ENCODE results near the gene BACH2.
"Not testable (repeated sequence)": the region's sequence is repeated elsewhere in the genome, so short reads cannot be mapped to it uniquely, and the experiment has no call there.

BACH2 gene

DNA sequence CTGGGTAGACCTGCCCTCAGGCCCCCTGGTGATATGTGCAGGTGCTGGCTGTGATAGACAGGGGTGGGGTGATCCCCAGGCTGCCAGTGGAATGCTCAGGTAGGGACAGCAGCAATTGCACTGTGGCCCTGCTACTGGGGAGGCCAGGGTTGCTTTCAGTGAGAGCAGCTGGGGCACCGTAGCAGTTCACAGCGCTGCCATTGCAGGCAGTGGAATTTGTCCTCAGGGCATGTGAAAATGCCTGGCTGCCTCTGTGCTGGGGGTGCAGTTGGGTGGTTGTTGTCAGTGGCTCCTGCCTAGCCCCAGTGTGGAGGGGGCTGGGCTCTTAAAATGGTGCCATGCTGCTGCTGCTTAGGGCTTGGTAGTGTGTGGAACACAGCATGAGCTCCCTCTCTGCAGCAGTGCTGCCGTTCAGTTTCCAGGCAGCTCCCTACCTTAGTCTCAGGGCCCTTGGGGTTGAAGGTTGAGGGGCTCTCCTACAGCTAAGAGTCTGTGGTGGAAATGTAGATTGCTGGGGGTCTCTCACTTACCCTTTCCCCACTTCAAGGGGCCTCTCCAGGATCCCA is 378.8 kb downstream of the BACH2 start:
- DNase-seq (ENCODE audit: low spot score) = no peak
- TF ChIP-seq, protein P1, sequence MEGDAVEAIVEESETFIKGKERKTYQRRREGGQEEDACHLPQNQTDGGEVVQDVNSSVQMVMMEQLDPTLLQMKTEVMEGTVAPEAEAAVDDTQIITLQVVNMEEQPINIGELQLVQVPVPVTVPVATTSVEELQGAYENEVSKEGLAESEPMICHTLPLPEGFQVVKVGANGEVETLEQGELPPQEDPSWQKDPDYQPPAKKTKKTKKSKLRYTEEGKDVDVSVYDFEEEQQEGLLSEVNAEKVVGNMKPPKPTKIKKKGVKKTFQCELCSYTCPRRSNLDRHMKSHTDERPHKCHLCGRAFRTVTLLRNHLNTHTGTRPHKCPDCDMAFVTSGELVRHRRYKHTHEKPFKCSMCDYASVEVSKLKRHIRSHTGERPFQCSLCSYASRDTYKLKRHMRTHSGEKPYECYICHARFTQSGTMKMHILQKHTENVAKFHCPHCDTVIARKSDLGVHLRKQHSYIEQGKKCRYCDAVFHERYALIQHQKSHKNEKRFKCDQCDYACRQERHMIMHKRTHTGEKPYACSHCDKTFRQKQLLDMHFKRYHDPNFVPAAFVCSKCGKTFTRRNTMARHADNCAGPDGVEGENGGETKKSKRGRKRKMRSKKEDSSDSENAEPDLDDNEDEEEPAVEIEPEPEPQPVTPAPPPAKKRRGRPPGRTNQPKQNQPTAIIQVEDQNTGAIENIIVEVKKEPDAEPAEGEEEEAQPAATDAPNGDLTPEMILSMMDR (IDR thresholded peaks at IDR 0.05; ENCODE audit: extremely low read depth, insufficient read depth, missing control alignments) = no peak
- in situ Hi-C loops (cut with MboI; ENCODE audit: low pct_unique_long_range_greater_than_20kb, low sequenced_read_pairs, unreplicated experiment) = no loop called here

DNA sequence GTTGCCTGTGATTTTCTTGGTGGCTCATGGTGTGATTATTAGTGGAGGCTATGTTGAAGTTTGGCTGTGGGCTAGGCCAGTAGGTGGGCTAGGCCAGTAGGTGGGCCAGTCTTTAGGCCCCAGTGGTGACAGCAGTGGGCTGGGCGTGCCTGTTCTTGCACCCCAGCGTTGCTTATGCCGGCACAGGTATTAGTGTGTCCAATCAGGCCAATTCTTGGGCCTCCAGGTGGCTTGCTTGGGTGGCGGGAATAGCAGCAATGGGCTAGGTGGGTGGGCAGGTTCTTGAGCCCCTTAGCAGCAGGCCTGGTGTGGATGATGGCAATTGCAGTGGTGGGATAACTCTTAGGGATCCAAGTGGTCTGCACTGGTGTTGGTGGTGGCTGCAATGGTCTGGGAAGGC is 379.4 kb downstream of the BACH2 start:
- TF ChIP-seq, protein P1 (IDR thresholded peaks at IDR 0.05; ENCODE audit: extremely low read depth, insufficient read depth, missing control alignments) = no peak
- in situ Hi-C loops (cut with MboI; ENCODE audit: low pct_unique_long_range_greater_than_20kb, low sequenced_read_pairs, unreplicated experiment) = no loop called here
- DNase-seq (ENCODE audit: low spot score) = no peak

DNA sequence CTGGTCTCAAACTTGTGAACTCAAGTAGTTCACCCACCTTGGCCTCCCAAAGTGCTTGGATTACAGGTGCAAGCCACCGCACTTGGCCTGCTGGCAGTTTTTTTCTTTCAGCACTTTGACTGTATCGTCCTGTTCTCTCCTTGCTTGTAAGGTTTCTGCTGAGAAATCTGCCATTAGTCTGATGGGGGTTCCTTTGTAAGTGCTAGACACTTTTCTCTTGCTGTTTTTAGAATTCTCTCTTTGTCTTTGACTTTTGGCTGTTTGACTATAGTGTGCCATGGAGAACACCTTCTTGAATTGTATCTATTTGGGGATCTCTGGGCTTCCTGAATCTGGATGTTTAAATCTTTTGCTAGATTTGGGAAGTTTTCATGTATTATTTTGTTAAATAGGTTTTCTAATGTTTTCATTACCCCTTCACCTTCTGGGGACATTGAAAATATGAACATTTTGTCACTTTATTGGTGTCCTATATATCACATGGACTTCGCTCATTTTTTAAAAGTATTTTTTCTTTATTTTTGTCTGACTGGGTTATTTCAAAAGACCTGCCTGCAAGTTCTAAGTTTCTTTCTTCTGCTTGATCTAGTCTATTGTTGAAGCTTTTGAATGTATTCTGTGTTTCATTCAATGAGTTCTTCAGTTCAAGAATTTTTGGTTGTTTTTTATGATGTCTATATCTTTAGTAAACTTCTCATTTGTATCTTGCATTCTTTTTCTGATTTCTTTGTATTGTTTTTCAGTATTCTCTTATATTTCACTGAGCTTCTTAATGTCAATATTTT is 380.3 kb downstream of the BACH2 start:
- no peak for DNase-seq (ENCODE audit: low spot score)
- TF ChIP-seq, protein P1 (IDR thresholded peaks at IDR 0.05; ENCODE audit: extremely low read depth, insufficient read depth, missing control alignments) = no peak
- in situ Hi-C loops (cut with MboI; ENCODE audit: low pct_unique_long_range_greater_than_20kb, low sequenced_read_pairs, unreplicated experiment) = no loop called here

DNA sequence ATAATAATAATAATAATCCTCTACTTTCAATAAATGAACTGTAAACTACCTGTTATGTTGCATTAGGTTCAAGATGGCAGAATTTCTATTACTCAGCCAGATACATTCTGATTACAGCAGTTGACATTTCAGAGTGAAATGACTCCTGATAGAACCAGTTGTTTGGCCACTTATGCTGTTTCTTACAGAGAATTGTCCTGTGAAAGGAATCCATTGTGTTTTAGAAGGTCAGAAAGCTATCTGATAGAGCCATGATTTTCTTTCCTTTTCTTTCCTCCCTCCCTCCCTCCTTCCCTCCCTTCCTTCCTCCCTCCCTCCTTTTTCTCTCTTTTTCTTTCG is 385.8 kb downstream of the BACH2 start:
- in situ Hi-C loops (cut with MboI; ENCODE audit: low pct_unique_long_range_greater_than_20kb, low sequenced_read_pairs, unreplicated experiment) = no loop called here
- TF ChIP-seq, protein P1 (IDR thresholded peaks at IDR 0.05; ENCODE audit: extremely low read depth, insufficient read depth, missing control alignments) = no peak
- no peak for DNase-seq (ENCODE audit: low spot score)

DNA sequence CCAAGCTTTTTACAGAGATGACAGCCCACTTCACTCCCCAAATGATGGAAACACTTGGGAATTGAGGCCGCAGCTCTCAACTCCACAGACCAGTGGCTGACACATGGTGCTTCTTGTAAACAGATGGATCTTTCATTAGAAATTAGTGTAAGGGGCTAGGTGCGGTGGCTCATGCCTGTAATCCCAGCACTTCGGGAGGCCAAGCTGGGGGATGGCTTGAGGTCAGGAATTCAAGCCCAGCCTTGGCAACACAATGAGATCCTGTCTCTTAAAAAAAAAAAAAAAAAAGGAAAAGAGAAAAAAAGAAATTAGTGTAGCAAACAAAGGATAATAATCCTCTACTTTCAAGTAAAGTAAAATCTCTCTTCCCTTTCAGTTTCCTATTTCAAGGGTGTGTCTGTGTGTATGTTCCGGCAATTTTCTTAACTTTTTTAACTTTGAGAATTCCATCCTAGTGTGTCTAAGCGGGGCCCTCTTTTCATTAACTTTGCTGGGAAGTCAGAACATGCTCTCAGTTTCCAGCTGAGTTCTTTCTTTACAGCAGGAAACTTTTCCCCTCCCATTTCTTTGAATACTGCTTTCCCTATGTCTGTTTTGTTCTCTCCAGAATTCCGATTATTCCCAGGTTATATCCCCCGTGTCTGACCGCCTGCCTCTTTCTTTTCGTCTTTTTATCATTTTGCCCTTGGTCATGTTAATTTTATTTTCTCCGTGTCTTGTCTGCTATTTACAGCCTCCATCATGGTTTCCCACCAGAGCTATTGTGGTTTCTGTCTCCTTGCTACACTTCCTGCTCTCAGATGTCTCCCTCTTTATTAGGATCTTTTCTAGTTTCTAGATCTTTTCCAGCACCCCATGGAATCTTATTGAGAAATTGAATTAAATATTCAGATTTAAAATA is 386.4 kb downstream of the BACH2 start:
- DNase-seq (ENCODE audit: low spot score); in situ Hi-C loops (cut with MboI; ENCODE audit: low pct_unique_long_range_greater_than_20kb, low sequenced_read_pairs, unreplicated experiment): not testable (repeated sequence)

DNA sequence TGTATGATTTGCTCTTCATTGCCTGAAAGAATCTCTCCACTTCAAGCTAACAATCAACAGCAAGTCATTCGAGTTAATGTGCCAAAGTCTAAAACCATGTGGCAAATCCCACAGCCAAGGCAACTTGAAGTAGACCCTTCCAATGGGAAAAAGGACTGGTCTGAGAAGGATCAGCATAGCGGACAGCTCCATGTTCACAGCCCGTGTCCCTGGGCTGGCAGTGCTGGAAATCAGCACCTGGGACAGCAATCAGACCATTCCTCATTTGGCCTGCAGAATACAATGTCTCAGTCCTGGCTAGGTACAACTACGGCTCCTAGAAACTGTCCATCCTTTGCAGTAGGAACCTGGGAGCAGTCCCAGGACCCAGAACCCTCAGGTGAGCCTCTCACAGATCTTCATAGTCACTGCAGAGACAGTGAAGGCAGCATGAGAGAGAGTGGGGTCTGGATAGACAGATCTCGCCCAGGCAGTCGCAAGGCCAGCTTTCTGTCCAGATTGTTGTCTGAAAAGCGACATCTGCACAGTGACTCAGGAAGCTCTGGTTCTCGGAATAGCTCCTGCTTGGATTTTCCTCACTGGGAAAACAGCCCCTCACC is 401.3 kb downstream of the BACH2 start:
- in situ Hi-C loops (cut with MboI; ENCODE audit: low pct_unique_long_range_greater_than_20kb, low sequenced_read_pairs, unreplicated experiment) = no loop called here
- DNase-seq (ENCODE audit: low spot score) = no peak
- TF ChIP-seq, protein P1 (IDR thresholded peaks at IDR 0.05; ENCODE audit: extremely low read depth, insufficient read depth, missing control alignments) = no peak

Measured in GM13977 (cell line).